Activated CD4-positive, alpha-beta T cell treated with anti-CD3 and anti-CD28 coated beads, Interleukin-2, Interleukin-4, amounts not matched to agents 100 ng/mL and 50 ng/mL, durations not matched to agents 16 hours and 8 hours (primary cell): Measurements from ENCODE around the gene SUFU.
"Not testable (repeated sequence)": the region's sequence is repeated elsewhere in the genome, so short reads cannot be mapped to it uniquely, and the experiment has no call there.

Experiments used
- DNase-seq: peaks from one replicate; pipeline ENCODE4 v3.0.0-alpha.2; 2020; ENCODE audit warnings: low spot score

SUFU gene

GRCh38 chr10:102514487-102515311 is 10.9 kb downstream of the SUFU start:
- no peak for DNase-seq

- no peak for DNase-seq
These were observed 12.0 kb downstream of the SUFU start for GRCh38 chr10:102515724-102516123.

- DNase-seq: no peak
These were observed 13.8 kb downstream of the SUFU start for GRCh38 chr10:102517553-102517952.

- no peak for DNase-seq
These were observed 15.6 kb downstream of the SUFU start for GRCh38 chr10:102519246-102519825.

- no peak for DNase-seq
These were observed 19.1 kb downstream of the SUFU start for GRCh38 chr10:102522874-102523249.

GRCh38 chr10:102523250-102524029 is 19.7 kb downstream of the SUFU start:
- no peak for DNase-seq

GRCh38 chr10:102524746-102525145 is 21.0 kb downstream of the SUFU start:
- DNase-seq: no peak

- DNase-seq: no peak
These were observed 23.8 kb downstream of the SUFU start for GRCh38 chr10:102527546-102527945.

GRCh38 chr10:102534333-102534732 is 30.6 kb downstream of the SUFU start:
- no peak for DNase-seq

GRCh38 chr10:102534966-102535365 is 31.2 kb downstream of the SUFU start:
- DNase-seq: not testable (repeated sequence)

- no peak for DNase-seq
These were observed 31.8 kb downstream of the SUFU start for GRCh38 chr10:102535481-102536147.

- DNase-seq: no peak
These were observed 33.6 kb downstream of the SUFU start for GRCh38 chr10:102537367-102537766.

GRCh38 chr10:102537948-102538347 is 34.2 kb downstream of the SUFU start:
- no peak for DNase-seq

GRCh38 chr10:102538811-102539210 is 35.0 kb downstream of the SUFU start:
- DNase-seq: no peak

- peak; percentile 11 for DNase-seq
These were observed 36.3 kb downstream of the SUFU start for GRCh38 chr10:102540023-102540422.

GRCh38 chr10:102542800-102543418 is 39.1 kb downstream of the SUFU start:
- DNase-seq: peak; percentile 13

GRCh38 chr10:102545265-102545871 is 41.6 kb downstream of the SUFU start:
- no peak for DNase-seq

GRCh38 chr10:102545997-102546396 is 42.2 kb downstream of the SUFU start:
- DNase-seq: no peak

- DNase-seq: no peak
These were observed 43.0 kb downstream of the SUFU start for GRCh38 chr10:102546606-102547320.

GRCh38 chr10:102549549-102549948 is 45.8 kb downstream of the SUFU start:
- no peak for DNase-seq
